Lower leg skin (tissue), 3 donors: Measurements from ENCODE around the gene HSPBP1.

Experiments
- POLR2A ChIP-seq, 2 donors: fragments of 450-650 bp; IDR thresholded peaks; one replicate each; pipeline ENCODE4 v1.6.1; 2016 to 2017; ENCODE audit warnings: antibody characterized with exemption in 2 of 2, mild to moderate bottlenecking in 1 of 2, moderate library complexity in 1 of 2
- TF ChIP-seq, protein P1 (sequence below), 3 donors: fragments of 450-650 bp; IDR thresholded peaks; one replicate each; pipeline ENCODE4 v1.5.1; 2016; ENCODE audit warnings: antibody characterized with exemption in 3 of 3, mild to moderate bottlenecking in 3 of 3, moderate library complexity in 2 of 3

- TF ChIP-seq, protein P1, sequence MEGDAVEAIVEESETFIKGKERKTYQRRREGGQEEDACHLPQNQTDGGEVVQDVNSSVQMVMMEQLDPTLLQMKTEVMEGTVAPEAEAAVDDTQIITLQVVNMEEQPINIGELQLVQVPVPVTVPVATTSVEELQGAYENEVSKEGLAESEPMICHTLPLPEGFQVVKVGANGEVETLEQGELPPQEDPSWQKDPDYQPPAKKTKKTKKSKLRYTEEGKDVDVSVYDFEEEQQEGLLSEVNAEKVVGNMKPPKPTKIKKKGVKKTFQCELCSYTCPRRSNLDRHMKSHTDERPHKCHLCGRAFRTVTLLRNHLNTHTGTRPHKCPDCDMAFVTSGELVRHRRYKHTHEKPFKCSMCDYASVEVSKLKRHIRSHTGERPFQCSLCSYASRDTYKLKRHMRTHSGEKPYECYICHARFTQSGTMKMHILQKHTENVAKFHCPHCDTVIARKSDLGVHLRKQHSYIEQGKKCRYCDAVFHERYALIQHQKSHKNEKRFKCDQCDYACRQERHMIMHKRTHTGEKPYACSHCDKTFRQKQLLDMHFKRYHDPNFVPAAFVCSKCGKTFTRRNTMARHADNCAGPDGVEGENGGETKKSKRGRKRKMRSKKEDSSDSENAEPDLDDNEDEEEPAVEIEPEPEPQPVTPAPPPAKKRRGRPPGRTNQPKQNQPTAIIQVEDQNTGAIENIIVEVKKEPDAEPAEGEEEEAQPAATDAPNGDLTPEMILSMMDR (IDR thresholded peaks at IDR 0.05) = no peak
- no peak for TF ChIP-seq POLR2A (IDR thresholded peaks at IDR 0.05)
These were observed 3.9 kb upstream of the HSPBP1 start, which contains the start of gene BRSK1 for GRCh38 chr19:55283548-55284377.
